ENCODE data around the gene CLSTN2. TPM values are rescaled to one million over a fixed set of nuclear protein-coding genes. Genes with fewer than 3 reads are reported as not detected.

Gene CLSTN2
- total RNA-seq, 4 donors from 2014 or later: 3.7 to 9.5 (median 7.4) TPM

GRCh38 chr3:139945386-139945785, 10.4 kb downstream of the CLSTN2 start:
- WGBS: 78% methylated on average over 4 of the region's 4 CpGs

GRCh38 chr3:139945942-139946341, 11.0 kb downstream of the CLSTN2 start:
- no peak overlapping the region for H3K27ac ChIP-seq (replicated peaks in 1 of 4)
- H3K4me3 ChIP-seq: no peak overlapping the region
- no peaks in the 10 kb centered on the region for H3K4me1 ChIP-seq
- DNase-seq (ENCODE audit: extremely low spot score): no peak
- H3K9me3 ChIP-seq: peaks cover 0 to 8% (median 4%) of the 10 kb centered on the region in 4 donors
- H3K36me3 ChIP-seq: no peaks in the 10 kb centered on the region
- TF ChIP-seq EP300 (IDR thresholded peaks at IDR 0.05): no peak
- TF ChIP-seq POLR2AphosphoS5 (IDR thresholded peaks at IDR 0.05): no peak
- TF ChIP-seq POLR2A (IDR thresholded peaks at IDR 0.05; ENCODE audit: low read depth): no peak
- TF ChIP-seq, protein P1, sequence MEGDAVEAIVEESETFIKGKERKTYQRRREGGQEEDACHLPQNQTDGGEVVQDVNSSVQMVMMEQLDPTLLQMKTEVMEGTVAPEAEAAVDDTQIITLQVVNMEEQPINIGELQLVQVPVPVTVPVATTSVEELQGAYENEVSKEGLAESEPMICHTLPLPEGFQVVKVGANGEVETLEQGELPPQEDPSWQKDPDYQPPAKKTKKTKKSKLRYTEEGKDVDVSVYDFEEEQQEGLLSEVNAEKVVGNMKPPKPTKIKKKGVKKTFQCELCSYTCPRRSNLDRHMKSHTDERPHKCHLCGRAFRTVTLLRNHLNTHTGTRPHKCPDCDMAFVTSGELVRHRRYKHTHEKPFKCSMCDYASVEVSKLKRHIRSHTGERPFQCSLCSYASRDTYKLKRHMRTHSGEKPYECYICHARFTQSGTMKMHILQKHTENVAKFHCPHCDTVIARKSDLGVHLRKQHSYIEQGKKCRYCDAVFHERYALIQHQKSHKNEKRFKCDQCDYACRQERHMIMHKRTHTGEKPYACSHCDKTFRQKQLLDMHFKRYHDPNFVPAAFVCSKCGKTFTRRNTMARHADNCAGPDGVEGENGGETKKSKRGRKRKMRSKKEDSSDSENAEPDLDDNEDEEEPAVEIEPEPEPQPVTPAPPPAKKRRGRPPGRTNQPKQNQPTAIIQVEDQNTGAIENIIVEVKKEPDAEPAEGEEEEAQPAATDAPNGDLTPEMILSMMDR (IDR thresholded peaks at IDR 0.05): no peak
- peaks cover 0 to 24% (median 0%) of the 10 kb centered on the region in 4 donors for H3K27me3 ChIP-seq
- intact Hi-C loops (cut with DNase I): no loop called here

More at GRCh38 chr3:139945386-139945785, 10.4 kb downstream of the CLSTN2 start:
- no peak overlapping the region for H3K27ac ChIP-seq (replicated peaks in 1 of 4)
- TF ChIP-seq EP300 (IDR thresholded peaks at IDR 0.05) (no peak), POLR2A (IDR thresholded peaks at IDR 0.05; ENCODE audit: low read depth) (no peak), POLR2AphosphoS5 (IDR thresholded peaks at IDR 0.05) (no peak)
- TF ChIP-seq, protein P1 (IDR thresholded peaks at IDR 0.05): no peak
- H3K9me3 ChIP-seq: peaks cover 0 to 8% (median 4%) of the 10 kb centered on the region in 4 donors
- H3K4me3 ChIP-seq: no peak overlapping the region
- DNase-seq (ENCODE audit: extremely low spot score): peak; percentile 21
- H3K36me3 ChIP-seq: no peaks in the 10 kb centered on the region
- peaks cover 0 to 3% (median 0%) of the 10 kb centered on the region in 4 donors for H3K4me1 ChIP-seq
- intact Hi-C loops (cut with DNase I): no loop called here
- peaks cover 0 to 24% (median 0%) of the 10 kb centered on the region in 4 donors for H3K27me3 ChIP-seq

DNA sequence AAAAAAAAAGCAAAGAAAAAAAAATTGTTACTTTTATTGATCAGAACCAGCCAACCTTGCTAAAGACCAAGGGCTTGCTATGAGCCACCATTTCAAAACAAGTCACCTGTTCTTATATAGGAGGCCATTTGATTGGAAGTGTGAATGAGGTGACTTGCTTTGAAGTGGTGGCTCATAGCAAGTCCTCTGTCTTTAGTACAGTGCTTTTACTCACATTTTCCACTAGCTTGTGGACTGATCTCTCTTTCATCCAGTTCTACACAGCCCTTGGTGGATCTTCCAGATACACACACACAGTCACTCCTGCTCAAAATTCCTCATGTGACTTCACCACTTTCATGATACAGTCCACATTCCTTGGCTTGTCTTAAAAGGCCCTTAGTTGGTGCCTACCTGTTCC, 13.5 kb downstream of the CLSTN2 start:
- Histone ChIP-seq H3K4me1 (no peaks in the 10 kb centered on the region), H3K27me3 (peaks cover 0 to 6% (median 0%) of the 10 kb centered on the region in 4 donors), H3K27ac (replicated peaks in 1 of 4) (no peak overlapping the region), H3K4me3 (no peak overlapping the region), H3K36me3 (no peaks in the 10 kb centered on the region), H3K9me3 (peaks cover 0 to 8% (median 4%) of the 10 kb centered on the region in 4 donors)
- intact Hi-C loops (cut with DNase I): no loop called here
- peak; percentile 37 for DNase-seq (ENCODE audit: extremely low spot score)
- TF ChIP-seq POLR2A (IDR thresholded peaks at IDR 0.05; ENCODE audit: low read depth) (no peak), POLR2AphosphoS5 (IDR thresholded peaks at IDR 0.05) (no peak), EP300 (IDR thresholded peaks at IDR 0.05) (no peak)
- TF ChIP-seq, protein P1 (IDR thresholded peaks at IDR 0.05): no peak

- H3K36me3 ChIP-seq: no peaks in the 10 kb centered on the region
- intact Hi-C loops (cut with DNase I): no loop called here
- peaks cover 0 to 8% (median 4%) of the 10 kb centered on the region in 4 donors for H3K9me3 ChIP-seq
- WGBS: 83% methylated on average over 6 of the region's 6 CpGs
- H3K27me3 ChIP-seq: peaks cover 0 to 6% (median 0%) of the 10 kb centered on the region in 4 donors
- DNase-seq (ENCODE audit: extremely low spot score): peak; percentile 87
- H3K4me1 ChIP-seq: no peaks in the 10 kb centered on the region
- no peak overlapping the region for H3K4me3 ChIP-seq
- H3K27ac ChIP-seq (replicated peaks in 1 of 4): no peak overlapping the region
- no peak for TF ChIP-seq EP300 (IDR thresholded peaks at IDR 0.05)
- TF ChIP-seq POLR2AphosphoS5 (IDR thresholded peaks at IDR 0.05): no peak
- TF ChIP-seq POLR2A (IDR thresholded peaks at IDR 0.05; ENCODE audit: low read depth): no peak
- TF ChIP-seq, protein P1 (IDR thresholded peaks at IDR 0.05): no peak
Observed at GRCh38 chr3:139948898-139949297, 13.9 kb downstream of the CLSTN2 start.

All from esophagus muscularis mucosa (tissue), 4 donors.